Left colon (tissue), 2 donors: ENCODE data around the gene ATP8A2. TPM values are rescaled to one million over a fixed set of nuclear protein-coding genes. Genes with fewer than 3 reads are reported as not detected.
"Not testable (repeated sequence)": the region's sequence is repeated elsewhere in the genome, so short reads cannot be mapped to it uniquely, and the experiment has no call there.

Source experiments
- ATAC-seq: fragments of 200-7000 bp; cut with Tn5 transposase; one replicate; pipeline ENCODE4 v1.9.1; 2020; ENCODE audit warnings: mild to moderate bottlenecking, moderate library complexity
- DNase-seq, 2 donors: peaks; one replicate each; pipeline ENCODE4 v3.0.0-alpha.2; 2020
- intact Hi-C, 2 donors: fragments of 100-400 bp; cut with DNase I in 1 of 2; cut with micrococcal nuclease in 1 of 2; formaldehyde crosslinking; loops; one replicate each; pipeline versions ENCODE4 v1.11.2 to v1.14.0; 2022; cut with DNase I, micrococcal nuclease
- long read RNA-seq: library from polyadenylated mRNA; unstranded; transcript quantifications from one replicate; pipeline ENCODE4 v2.0.0, GENCODE V29; 2021
- total RNA-seq, 2 donors: library from RNA; stranded (reverse); fragmentation: NEBNext Ultra II Directional; extraction: Animal tissue kit (Norgen Biotek cat#: 25700); gene quantifications; one replicate each; pipeline ENCODE4 v1.2.1, GENCODE V29; 2021
- donor health status: DM: no; HTN: no; CAD: no.
- donor health status: DM: yes; HTN: yes; CAD: no.

Gene ATP8A2
- total RNA-seq = under 1 TPM; 0.42 to 0.49 TPM
- long read RNA-seq, partial matches to known transcripts = 0 of 1 reads
- long read RNA-seq, other reads (novel, unspliced or antisense) = 1 of 1 reads

DNA sequence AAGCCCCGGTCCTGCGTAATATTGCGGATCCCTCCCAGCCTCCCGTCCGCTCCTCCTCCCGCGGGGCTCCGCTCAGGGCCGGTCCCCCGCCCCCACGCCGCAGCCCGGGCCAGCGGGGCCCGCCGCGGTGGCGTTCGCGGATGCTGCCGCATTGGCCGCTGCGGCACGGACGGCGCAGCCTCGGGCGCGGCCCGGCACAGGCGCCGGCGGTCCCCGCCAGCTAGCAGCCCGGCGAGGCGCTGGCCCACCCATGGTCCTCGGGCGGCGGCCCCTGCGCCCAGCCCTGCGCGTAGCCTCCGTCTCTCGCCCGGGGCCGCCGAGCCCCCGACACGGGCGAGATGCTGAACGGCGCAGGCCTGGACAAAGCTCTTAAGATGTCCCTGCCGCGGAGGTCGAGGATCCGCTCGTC lies at the start of gene ATP8A2:
Gene ATP8A2 (plus strand): TSS at position 100 of the 409 bp plus-strand sequence. CDS start 239 bp downstream, at position 339.
- ATAC-seq = no peak
- intact Hi-C loops = no loop called here
- DNase-seq = no peak

GRCh38 chr13:25324100-25324499 lies 47.7 kb upstream of the ATP8A2 start:
- intact Hi-C loops = no loop called here
- no peak for DNase-seq
- no peak for ATAC-seq

GRCh38 chr13:25329706-25330105 lies 42.1 kb upstream of the ATP8A2 start:
- intact Hi-C loops = no loop called here
- DNase-seq (no peak), ATAC-seq (no peak)

DNA sequence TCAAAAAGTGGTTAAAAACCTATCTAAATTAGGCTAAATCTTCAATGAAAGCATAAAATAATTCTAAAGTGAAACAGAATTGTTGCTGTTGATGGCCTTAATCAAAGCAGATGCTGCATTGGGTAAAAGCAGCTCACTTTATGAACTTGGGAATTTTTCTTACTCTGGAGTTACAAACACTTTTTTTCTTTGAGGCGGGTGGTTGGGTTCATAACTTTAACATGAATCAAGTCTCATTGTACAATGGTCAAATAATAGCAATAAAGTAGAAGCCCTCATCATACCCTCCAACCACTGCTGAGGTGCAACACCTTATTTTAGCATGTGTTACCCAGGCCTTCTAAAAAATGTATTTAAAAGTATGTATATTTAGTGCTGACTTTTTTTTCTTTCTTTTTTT lies 41.2 kb upstream of the ATP8A2 start:
- ATAC-seq = no peak
- no peak for DNase-seq
- intact Hi-C loops = no loop called here

DNA sequence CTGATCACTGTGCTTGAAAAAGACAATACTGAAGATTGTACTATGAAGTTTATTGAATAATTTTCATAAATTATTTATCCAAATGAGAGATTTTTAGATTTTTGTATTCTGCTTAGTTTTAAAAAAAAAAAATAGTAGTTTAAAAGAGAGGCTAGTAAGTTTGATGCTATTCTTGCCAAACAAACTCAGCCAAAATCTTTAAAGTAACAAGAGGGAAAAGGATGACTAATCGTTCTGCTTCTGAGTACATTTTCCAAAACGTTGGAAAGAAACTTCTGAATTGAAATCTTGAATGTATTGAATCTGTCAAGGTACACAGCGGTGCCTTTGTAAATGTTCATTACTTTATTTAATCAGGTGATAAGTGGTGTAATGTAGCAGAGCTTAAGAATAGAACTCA lies 35.9 kb upstream of the ATP8A2 start:
- intact Hi-C loops = no loop called here
- ATAC-seq (no peak), DNase-seq (no peak)

- ATAC-seq (no peak), DNase-seq (no peak)
- intact Hi-C loops = no loop called here
Observed at GRCh38 chr13:25345576-25345975, 26.2 kb upstream of the ATP8A2 start.

DNA sequence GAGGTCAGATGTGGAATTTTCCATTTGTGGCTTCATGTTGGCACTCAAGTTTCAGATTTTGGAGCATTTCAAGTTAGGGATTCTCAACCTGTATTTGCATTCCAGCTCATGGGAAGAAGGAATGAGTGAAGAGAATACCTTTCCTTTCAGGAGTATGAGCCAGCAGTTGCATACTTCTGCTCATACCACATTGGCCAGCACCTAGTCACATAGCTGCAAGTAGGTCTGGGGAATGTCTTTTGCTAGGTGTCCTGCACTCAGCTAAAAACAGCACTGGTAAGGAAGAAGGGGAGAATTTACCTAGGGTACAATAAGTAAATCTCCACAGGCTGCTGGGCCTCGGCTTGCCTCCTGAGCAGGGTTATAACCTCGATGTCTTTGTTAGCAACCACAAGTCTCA lies 24.6 kb upstream of the ATP8A2 start:
- ATAC-seq (no peak), DNase-seq (no peak)
- intact Hi-C loops = no loop called here

DNA sequence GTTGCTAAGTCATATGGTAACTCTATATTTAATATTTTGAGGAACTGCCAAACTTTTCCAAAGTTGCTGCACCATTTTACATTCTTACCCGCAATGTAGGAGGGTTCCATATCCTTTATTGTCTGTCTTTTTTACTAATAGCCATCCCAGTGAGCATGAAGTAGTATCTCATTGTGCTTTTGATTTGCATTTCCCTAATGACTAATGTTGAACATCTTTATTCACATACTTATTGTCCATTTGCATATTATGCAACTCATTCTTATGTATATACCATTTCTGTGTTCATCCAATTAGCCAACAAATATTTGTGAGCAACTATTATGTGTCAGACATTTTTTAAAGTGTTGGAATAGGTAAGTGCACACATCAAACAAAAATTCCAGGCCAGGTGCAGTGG lies 20.4 kb upstream of the ATP8A2 start:
- no peak for ATAC-seq
- DNase-seq = no peak
- intact Hi-C loops = no loop called here

- intact Hi-C loops = no loop called here
- ATAC-seq = no peak
- DNase-seq = no peak
Observed at GRCh38 chr13:25352230-25352629, 19.5 kb upstream of the ATP8A2 start.

DNA sequence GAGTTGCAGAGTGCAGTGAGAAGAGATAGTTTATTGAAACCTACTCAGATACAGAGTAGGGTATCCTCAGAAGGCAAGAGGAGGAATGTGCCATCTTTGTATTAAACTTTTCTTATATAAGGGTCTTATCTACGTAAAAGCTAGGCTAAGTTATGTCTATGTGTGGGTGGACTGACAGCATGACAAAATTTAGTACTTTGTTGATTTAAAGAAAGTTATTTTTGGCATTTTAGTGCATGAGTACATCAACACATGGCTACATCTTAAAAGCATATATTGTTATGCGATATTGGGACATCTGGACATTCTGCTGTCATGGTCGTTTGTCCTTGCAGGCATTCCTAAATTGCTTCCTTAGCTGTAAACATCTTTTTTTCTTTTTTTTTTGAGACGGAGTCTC lies 19.0 kb upstream of the ATP8A2 start:
- intact Hi-C loops = no loop called here
- no peak for DNase-seq
- no peak for ATAC-seq

GRCh38 chr13:25353344-25353743 lies 18.4 kb upstream of the ATP8A2 start:
- DNase-seq (no peak), ATAC-seq (no peak)
- intact Hi-C loops = no loop called here

GRCh38 chr13:25354377-25354776 lies 17.4 kb upstream of the ATP8A2 start:
- intact Hi-C loops = no loop called here

DNA sequence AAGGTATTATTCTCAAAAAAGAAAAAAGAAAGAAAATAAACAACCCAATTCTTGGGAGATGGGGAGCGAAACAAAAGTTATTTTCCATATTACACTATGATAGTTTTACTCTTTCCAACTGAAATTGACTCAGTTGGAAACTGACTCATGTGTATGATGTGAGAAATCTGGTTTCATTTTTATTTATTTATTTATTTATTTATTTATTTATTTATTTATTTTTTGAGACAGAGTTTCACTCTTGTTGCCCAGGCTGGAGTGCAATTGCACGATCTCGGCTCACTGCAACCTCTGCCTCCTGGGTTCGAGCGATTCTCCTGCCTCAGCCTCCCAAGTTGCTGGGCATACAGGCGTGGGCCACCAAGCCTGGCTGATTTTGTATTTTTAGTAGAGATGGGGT lies 11.3 kb upstream of the ATP8A2 start:
- DNase-seq, intact Hi-C loops, ATAC-seq: not testable (repeated sequence)

More at GRCh38 chr13:25354377-25354776, 17.4 kb upstream of the ATP8A2 start:
- DNase-seq = no peak
- ATAC-seq = no peak

DNA sequence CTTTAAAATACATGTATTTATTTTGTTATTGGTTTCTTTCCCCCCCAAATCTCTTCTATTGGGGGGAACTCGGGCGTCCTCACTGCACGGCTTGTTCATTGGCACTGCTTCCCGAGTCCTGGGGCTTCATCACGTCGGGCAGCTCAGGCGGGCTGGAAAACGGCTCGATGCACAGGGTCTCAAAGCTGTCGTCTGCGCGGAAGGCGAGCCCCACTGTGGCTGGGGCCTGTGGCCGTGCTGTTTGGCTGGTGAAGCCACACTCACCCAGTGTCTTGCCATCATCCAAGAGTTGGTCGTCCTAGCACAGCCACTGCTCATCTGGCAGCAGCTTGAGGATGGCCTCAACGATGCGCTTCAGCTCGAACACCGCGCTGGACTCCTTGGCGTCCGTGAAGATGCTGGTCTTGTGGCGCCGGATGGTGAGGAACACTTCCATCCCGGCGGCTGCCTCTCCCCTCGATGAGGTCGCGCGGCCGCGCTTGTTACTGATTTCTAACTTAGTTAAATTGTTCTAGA lies 6.0 kb upstream of the ATP8A2 start:
- ATAC-seq = no peak
- DNase-seq = no peak
- intact Hi-C loops = no loop called here

GRCh38 chr13:25371158-25371874 lies 458 bp upstream of the ATP8A2 start:
- no peak for ATAC-seq
- intact Hi-C loops = no loop called here

DNA sequence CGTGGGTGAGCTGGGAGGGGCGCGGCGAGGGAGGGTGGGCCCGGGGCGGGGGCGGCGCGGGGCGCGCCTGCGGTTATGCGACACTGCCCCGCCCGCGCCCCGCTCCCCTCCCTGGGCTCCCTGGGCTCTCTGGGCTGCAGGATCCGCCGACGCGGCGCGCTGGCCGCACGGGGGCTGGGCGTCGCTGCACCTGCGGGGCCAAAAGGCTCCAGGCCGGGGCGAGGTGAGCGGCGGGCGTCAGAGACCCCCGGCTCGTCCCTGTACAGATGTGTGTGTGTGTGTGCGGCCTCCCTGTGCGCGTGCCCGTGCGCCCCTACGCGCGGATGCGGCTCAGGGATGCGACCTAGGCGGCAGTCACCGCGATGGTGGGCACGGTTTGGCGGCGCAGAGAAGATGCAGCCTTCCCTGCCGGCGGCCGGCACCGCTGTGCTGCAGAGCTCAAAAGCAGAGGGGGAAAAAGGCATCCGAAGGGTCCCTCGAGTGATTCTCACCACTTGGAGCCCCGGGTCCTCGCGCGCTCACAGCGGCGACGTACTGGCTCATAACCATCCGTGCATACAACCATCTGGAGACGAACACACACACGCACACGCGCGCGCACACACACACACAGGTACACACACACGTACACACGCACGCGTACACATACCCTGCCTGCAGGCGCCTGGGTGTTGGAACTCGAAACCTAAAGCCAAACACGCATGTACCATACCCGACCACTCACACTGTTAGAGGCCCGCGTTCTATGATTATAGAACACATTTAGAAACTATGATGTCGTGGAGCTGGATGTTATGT lies 709 bp downstream of the ATP8A2 start:
- DNase-seq (no peak), ATAC-seq (no peak)
- intact Hi-C loops = no loop called here

More at GRCh38 chr13:25371158-25371874, 458 bp upstream of the ATP8A2 start:
- no peak for DNase-seq

GRCh38 chr13:25375727-25376358 lies 4.1 kb downstream of the ATP8A2 start:
- DNase-seq (peak in 1 of 2 donors; percentile 11), ATAC-seq (peak; percentile 45)
- intact Hi-C loops = no loop called here

DNA sequence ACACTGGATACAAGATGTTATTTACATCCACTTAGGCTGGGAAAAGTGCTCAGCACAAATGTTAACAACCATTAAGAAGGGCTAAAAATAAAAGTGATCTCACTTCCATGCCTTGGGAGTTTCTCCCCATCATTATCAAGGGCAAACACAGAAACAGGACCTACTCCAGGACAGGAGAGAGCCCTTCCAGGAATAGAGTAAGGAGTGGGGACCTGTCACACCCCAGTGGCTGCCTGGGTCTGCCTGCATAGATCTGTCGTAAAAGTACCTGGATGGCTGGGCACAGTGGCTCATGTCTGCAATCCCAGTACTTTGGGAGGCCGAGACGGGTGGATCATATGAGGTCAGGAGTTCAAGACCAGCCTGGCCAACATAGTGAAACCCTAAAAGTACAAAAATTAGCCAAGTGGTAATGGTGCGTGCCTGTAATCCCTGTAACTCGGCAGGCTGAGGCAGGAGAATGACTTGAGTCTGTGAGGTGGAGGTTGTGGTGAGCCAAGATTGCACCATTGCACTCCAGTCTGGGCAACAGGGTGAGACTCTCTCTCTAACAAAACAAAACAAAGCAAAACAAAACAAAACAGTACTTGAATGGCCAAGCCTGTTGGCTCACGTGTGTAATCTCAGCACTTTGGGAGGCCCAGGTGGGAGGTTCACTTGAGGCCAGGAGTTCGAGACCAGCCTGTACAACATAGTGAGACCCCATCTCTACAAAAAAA lies 5.6 kb downstream of the ATP8A2 start:
- ATAC-seq = no peak
- intact Hi-C loops = no loop called here
- no peak for DNase-seq

DNA sequence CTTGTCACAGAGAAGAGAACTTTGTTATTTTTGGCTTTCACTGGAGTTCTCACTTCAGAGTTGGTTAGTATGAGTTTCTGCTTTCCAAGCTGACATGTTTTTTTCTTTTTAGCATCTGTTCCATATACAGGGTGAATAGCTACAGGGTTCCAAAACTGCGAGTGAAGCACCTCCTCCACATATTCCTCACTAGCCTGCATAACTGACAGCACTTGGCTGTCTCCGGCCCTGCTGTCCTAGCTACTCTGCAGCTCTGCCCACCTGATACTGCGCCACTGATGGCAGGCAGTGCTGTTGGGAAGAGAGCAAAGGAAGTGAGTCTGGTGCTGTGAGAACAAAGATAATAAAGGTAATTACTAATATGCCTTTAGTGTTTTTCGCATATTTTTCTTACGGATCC lies 6.8 kb downstream of the ATP8A2 start:
- no peak for DNase-seq
- ATAC-seq = no peak
- intact Hi-C loops = no loop called here
